ENCODE measurements around the gene SLC66A2.

SLC66A2 gene

DNA sequence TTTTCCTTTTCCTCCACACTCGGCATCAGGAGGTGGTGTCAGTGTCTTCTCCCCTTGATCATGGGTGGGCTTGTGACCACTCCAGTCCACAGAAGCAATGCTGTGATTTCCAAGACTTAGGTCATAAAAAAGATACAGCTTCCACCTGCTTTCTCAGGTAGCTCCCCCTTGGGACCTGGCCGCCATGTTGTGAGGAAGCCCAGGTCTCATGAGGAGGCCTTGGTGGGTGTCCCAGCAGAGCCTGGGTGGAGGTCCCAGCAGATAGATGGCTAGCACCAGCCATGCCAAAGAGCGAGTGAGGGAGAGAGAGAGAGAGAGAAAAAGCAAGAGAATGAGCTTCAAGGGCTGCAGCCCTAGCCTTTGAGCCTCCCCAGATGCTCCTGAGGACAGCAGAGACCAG is 16.0 kb downstream of the SLC66A2 start:
- no peak for DNase-seq

DNA sequence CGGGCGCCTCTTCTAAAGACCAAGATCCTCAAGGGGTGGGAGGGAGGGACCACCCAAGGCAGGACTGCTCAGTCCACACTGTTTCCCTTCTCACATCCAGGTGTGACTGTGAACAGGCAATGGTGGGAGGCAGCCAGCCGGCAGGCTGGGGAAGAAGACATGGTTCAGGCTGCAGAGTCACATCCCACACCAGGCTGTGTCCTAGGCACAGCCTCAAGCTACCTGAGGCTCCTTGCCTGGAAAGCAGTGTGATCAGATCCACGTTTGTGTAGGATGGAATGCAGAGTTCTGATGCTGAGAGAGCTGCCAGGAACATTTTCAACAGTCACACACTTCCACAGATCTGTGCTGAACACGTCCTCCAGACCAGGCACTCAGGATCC is 16.4 kb downstream of the SLC66A2 start:
- no peak for DNase-seq

GRCh38 chr18:79934311-79935097 is 16.9 kb downstream of the SLC66A2 start:
- DNase-seq = no peak

- DNase-seq = no peak
Measured at GRCh38 chr18:79933765-79934164, 17.7 kb downstream of the SLC66A2 start.

GRCh38 chr18:79932907-79933306 is 18.5 kb downstream of the SLC66A2 start:
- no peak for DNase-seq

DNA sequence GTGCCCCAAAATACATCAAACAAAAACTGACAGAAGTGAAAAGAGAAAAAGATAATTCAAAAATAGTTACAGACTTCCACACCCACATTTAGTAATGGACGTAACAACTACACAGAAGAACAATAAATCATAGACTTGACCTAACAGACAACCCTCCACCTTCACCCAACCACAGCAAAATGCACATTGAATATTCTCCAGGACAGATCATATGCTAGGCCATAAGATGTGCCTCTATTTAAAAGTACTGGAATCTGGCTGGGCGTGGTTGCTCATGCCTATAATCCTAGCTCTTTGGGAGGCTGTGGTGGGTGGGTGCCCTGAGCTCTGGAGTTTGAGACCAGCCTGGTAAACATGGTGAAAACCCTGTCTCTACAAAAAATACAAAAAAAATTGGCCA is 20.0 kb downstream of the SLC66A2 start:
- no peak for DNase-seq

DNA sequence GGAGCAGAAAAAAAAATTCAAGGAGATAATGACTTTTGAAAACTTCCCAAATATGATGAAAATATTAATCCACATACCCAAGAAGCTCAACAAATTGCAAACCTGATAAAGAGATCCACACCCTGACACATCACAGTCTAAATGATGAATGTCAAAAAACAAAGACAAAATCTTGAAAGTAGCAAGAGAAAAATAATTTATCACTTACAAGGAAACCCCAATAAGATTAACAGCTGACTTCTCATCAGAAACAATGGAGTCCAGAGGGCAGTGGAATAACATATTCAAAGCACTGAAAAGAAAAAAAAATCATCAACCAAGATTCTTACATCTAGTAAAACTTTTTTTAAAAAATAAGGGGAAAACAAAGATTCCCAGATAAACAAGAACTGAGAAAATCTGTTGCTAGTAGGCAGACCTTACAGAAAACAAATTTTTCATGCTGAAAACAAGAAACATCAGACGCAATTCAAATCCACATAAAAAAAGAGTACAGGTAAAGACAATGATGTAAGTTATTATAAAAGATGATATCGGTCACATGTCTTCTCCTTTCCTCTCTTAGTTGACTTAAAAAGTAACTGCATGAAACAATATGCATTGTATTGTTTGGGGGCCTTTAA is 21.3 kb downstream of the SLC66A2 start:
- no peak for DNase-seq

DNA sequence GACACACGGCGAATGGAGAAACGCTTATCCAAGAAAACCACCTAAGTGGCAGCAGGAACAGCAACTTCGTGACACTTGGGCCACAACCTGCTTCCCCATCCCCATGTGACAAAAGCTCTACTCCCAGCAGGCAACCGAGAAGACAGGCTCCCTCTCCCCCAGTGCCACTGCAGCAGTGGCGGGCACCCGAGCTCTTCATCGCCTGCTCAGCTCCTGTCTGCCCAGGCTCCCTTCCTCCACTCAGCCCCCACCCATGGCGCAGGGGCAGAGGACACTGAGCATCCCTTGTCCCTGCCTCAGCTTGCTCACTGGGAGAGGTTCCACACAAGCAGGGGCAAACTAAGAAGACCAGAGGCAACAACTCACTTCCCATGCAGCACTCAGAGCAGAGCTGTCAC is 22.9 kb downstream of the SLC66A2 start:
- no peak for DNase-seq

DNA sequence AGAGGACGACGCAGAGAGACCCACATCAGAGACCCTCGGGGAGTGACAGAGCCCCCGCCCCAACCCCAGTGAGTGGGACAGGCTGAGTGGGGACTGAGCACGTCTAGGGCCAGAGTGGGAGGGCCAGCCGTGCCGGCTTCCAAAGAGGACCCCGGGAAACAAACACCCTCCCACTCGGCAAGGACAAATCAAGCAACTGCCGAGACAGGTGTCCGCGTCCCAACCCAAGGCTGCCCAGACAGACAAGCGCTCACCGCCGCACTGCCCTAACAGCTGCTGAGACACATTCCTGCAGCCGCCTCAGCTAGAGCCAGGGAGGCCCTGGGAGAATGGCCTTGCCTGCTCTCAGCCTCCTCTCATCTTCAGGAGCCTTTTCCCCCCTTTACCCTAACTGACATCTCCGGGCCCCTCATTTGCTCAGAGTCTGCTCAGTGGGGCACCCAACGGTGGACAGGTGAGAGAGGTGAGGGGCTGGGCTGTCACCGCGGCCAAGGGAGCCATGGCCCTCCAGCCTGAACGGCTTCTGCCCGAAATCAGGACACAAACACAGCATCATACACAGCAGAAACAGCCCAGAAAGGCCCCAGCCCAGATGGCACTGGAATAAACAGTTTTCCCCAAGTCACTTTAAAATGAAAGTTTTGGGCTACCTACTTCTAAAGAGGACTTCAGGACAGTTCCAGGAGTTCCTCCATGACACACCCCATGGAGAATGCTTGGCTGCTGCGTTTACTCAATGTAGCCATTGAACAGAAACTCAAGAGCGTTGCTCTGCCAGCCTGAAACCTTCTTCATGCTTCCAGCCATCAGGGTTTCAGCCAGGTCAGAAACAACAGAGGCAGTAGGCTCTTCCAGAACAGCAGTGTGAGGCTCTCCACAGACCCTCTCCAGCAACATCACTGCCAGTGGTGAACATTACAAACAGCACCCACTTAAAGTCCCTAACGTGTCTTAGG is 23.6 kb downstream of the SLC66A2 start:
- DNase-seq = no peak

DNA sequence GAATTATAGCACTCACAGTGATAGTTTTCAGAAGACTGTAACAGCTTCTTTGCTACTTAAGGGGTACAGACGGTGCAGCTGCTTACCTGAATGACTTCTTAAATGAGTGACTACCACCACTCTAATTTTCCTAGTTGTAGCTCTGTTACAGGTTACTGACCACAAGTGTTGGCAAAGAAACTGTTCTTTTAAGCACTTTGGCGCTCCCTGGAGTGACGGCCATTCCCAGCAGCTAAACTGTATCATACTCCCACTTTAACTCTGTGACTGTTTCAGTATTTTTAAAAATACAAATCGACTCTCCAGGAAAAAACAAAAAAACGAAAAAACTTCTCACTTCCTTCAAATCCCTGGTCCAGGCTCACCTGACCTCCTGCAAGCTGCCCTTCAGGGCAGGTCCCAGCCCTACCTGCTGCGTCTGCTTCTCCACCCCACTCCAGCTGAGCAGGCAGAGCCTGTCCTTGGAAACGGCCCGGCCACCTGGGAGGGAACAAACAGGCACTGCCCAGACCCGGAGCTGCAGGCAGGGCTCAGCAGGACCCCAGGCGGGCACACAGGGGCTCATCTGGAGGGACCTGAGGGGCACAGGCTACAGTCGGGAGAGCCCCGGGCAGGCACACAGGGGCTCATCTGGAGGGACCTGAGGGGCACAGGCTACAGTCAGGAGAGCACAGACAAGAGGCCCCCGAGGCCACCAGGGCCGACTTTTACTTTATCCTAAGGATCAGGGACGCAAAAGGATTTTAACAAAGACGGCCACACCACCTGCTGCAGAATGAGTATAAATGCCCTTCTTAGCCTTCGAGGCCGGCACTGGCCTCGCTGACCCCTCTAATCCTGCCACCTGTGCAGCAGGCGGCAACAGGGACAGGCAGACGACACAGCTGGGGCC is 24.5 kb downstream of the SLC66A2 start:
- no peak for DNase-seq

GRCh38 chr18:79926306-79926705 is 25.1 kb downstream of the SLC66A2 start:
- no peak for DNase-seq

- no peak for DNase-seq
Measured at GRCh38 chr18:79924814-79925731, 26.4 kb downstream of the SLC66A2 start.

DNA sequence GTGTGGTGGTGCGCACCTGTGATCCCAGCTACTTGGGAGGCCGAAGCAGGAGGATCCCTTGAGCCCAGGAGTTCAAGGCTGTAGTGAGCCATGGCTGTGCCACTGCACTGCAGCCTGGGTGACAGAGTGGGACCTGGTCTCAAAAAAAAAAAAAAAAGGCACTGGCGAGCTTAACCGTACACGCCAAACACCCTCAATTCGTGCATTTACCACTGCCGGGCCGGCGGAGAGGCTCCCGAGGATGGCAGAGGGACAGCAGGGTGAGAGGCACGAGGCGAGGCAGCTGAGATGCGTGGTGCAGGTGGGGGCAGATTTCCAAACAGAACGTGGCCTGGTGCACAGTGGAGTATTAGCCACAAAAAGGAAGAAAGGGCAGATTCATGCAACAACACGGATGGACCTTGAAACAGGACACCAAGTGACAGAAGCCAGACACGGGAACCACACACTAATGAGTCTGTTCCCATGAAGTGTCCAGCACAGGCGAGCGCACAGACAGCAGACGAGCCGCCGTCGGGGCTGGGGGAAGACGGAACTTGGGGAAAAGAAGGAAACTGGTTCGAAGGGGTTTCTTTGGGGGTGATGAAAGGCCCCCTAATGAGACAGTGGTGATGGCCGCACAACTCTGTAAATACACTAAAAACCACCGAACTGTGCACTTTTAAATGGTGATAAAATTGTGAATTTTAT is 27.4 kb downstream of the SLC66A2 start:
- DNase-seq = no peak

DNA sequence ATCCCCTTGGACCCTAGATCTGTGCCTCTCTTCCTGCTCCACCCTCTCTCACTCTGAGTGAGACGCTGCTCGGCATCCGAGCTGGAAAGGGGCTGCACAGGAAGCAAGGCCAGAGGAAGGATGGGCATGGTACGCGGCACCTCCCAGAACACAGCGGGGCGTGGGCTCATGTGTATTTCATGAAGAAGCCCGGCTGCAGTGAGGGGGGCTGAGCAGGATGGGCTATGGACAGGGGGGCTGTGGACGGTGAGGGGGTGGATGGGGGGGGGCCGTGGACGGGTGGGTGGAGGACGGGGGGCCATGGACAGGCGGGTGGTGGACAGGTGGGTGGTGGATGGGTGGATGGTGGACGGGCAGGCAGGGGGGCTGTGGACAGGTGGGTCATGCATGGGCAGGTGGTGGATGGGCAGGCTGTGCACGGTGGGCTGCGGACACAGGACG is 28.5 kb downstream of the SLC66A2 start:
- no peak for DNase-seq

- DNase-seq = no peak
Measured at GRCh38 chr18:79921984-79922965, 29.2 kb downstream of the SLC66A2 start.

- DNase-seq = no peak
Measured at GRCh38 chr18:79919089-79919488, 32.4 kb downstream of the SLC66A2 start.

DNA sequence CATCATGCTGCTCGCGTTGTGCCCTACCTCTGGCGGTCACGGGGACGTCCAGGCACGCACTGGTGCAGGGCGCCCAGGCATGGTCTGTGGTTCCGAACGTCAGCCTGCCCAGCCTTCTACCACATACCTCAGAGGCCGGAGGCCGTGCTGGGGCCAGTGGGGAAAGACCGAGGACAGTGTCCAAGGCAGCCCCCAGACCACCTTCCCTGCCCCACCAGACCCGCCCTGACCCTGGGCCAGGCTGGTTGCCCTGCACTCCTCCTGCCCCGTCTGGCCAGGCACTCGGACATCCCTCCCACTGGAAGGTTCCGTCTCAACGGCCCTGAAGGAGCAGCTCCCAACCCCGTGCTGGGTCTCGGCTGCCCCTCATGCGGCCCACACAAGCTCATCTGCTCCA is 32.8 kb downstream of the SLC66A2 start:
- no peak for DNase-seq

GRCh38 chr18:79917853-79918614 is 33.4 kb downstream of the SLC66A2 start:
- no peak for DNase-seq
